Stimulated activated CD8-positive, alpha-beta memory T cell treated with anti-CD3 and anti-CD28 coated beads, Interleukin-2, amount 100 ng/mL, for 1 hour (primary cell): ENCODE measurements around the gene RAB24.
A peak's percentile ranks its signal among the peaks of the same experiment; 100 is the strongest.
"Not testable (repeated sequence)": the region's sequence is repeated elsewhere in the genome, so short reads cannot be mapped to it uniquely, and the experiment has no call there.

Experiments used
- DNase-seq, 2 donors: peaks; one replicate each; pipeline ENCODE4 v3.0.0-alpha.2; 2020; ENCODE audit warnings: low read depth in 2 of 2

The RAB24 gene

GRCh38 chr5:177303121-177303924, at the start of gene RAB24, which contains the start of gene PRELID1:
Gene RAB24, minus strand, starts transcription at chr5:177303719. Its CDS starts 431 bp downstream, at chr5:177303288.
Gene PRELID1, plus strand, starts transcription at chr5:177303799. Its CDS starts 187 bp downstream, at chr5:177303986.
- DNase-seq = peak; percentile 80 to 83

- no peak for DNase-seq
These were observed 49.6 kb upstream of the RAB24 start for GRCh38 chr5:177353093-177353492.

- peak; percentile 75 to 80 for DNase-seq
These were observed 48.1 kb upstream of the RAB24 start, which contains the start of gene LMAN2 for GRCh38 chr5:177351392-177352329. Gene LMAN2, minus strand, starts transcription at chr5:177351668. Its CDS starts 21 bp downstream, at chr5:177351647.

GRCh38 chr5:177350776-177351391, 47.4 kb upstream of the RAB24 start:
- DNase-seq = no peak

GRCh38 chr5:177349762-177350161, 46.2 kb upstream of the RAB24 start:
- DNase-seq = no peak

- no peak for DNase-seq
These were observed 45.8 kb upstream of the RAB24 start for GRCh38 chr5:177349362-177349647.

- DNase-seq = no peak
These were observed 44.2 kb upstream of the RAB24 start for GRCh38 chr5:177347699-177348098.

- no peak for DNase-seq
These were observed 43.3 kb upstream of the RAB24 start for GRCh38 chr5:177346820-177347219.

GRCh38 chr5:177344891-177345290, 41.4 kb upstream of the RAB24 start:
- no peak for DNase-seq

- no peak for DNase-seq
These were observed 40.3 kb upstream of the RAB24 start for GRCh38 chr5:177343777-177344176.

GRCh38 chr5:177343000-177343399, 39.5 kb upstream of the RAB24 start:
- DNase-seq = not testable (repeated sequence)

GRCh38 chr5:177339107-177339638, 35.7 kb upstream of the RAB24 start:
- DNase-seq = no peak

GRCh38 chr5:177338251-177339106, 35.0 kb upstream of the RAB24 start:
- no peak for DNase-seq

GRCh38 chr5:177336603-177337494, 33.3 kb upstream of the RAB24 start:
- DNase-seq = no peak

- DNase-seq = no peak
These were observed 32.6 kb upstream of the RAB24 start for GRCh38 chr5:177336112-177336511.

GRCh38 chr5:177335701-177336065, 32.2 kb upstream of the RAB24 start:
- DNase-seq = no peak

GRCh38 chr5:177334781-177335700, 31.5 kb upstream of the RAB24 start:
- no peak for DNase-seq

GRCh38 chr5:177334155-177334551, 30.6 kb upstream of the RAB24 start:
- DNase-seq = no peak
